ENCODE results near the gene SLIT3. TPM values are rescaled to one million over a fixed set of nuclear protein-coding genes. Genes with fewer than 3 reads are reported as not detected.

The SLIT3 gene
- total RNA-seq, 1 donor from 2014 or later = 56.6 TPM

DNA sequence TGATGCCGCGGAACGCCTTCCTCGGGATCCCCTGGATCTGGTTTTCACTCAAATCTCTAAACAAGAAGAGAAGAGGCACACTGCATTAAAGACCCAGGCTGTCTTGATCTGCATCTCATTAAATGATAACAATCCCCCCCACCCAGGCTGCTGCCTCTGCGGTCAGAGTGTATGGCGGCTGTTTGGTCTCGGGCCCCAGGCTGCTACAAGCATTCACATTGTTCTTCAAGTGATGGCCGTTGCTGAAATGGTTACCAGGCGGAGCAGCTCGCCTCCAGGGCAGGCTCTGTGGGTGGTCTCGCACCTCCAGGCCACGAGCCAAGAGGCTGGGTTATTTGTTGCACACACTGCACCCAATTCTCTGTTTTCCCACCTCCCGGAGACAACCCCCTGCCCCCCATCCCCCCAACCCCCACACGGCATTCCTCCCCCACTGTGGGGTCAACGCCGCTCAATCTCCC, 417.6 kb downstream of the SLIT3 start:
- Mint-ChIP-seq H3K27ac (peak overlapping the region; percentile 56), H3K36me3 (peaks cover 7% of the 10 kb centered on the region), H3K4me3 (peak overlapping the region; percentile 46), H3K4me1 (ENCODE audit: unreplicated experiment) (peaks cover 50% of the 10 kb centered on the region), H3K27me3 (peaks cover 36% of the 10 kb centered on the region), H3K9me3 (no peaks in the 10 kb centered on the region)
- DNase-seq (ENCODE audit: extremely low spot score, unreplicated experiment) = no peak
- TF ChIP-seq CTCF (conservative IDR thresholded peaks at IDR 0.05) = no peak

DNA sequence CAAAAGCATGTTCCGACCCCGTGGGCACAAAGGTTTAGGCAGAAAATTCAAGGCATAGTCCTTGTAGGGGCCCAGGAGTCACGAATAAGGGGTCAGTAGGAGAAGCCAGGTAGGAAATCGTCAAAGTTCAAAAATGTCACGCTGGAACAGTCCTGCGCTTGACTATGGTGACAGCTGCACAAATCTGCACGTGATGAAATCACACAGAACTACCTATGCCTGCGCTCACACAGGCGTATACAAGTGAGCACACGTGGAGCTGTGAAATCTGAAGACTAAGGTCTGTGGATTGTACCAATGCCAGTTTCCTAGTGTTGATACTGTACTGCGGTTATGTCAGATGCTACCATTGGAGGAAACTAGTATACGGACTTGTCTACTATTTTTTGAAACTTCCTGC, 418.7 kb downstream of the SLIT3 start:
- no peak overlapping the region for H3K27ac Mint-ChIP-seq
- H3K4me1 Mint-ChIP-seq (ENCODE audit: unreplicated experiment) = peaks cover 48% of the 10 kb centered on the region
- no peak for TF ChIP-seq CTCF (conservative IDR thresholded peaks at IDR 0.05)
- peak overlapping the region; percentile 37 for H3K4me3 Mint-ChIP-seq
- H3K9me3 Mint-ChIP-seq = no peaks in the 10 kb centered on the region
- peaks cover 36% of the 10 kb centered on the region for H3K27me3 Mint-ChIP-seq
- H3K36me3 Mint-ChIP-seq = peaks cover 7% of the 10 kb centered on the region
- no peak for DNase-seq (ENCODE audit: extremely low spot score, unreplicated experiment)

DNA sequence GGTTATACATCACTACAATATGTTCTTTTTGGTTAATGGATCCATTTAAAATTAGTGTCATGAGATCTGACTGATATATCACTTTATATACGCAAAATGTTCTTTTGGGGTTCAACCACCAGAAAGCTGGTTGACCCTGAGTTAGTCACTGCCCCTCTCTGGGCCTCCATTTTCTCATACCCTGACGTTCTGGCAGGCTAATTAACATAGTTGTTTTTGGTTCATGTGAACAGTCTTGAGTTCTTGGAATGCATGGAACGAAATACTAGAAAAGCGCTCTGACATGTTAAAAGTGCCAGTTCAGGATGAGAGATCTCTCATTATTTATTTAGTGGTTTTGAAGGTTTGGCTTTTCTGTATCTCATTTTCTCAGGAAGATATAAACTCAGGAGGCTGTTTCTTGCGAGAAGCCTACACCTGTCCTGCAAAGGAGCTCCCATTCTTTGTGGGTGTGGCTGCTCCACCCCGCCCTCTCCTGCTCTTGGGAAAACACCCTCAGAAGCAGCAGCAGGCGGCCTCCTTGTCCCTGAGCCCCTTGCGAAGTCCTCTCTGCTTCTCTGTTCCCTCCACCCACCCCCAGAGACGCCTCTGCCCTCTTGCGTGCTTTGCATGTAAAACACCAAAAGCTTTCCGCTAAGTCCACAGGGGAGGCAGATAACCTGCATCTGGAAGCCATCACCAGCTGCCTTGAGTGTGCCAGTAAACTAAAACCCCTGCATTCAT, 419.4 kb downstream of the SLIT3 start:
- no peak for DNase-seq (ENCODE audit: extremely low spot score, unreplicated experiment)
- Mint-ChIP-seq H3K9me3 (no peaks in the 10 kb centered on the region), H3K36me3 (peaks cover 7% of the 10 kb centered on the region)

GRCh38 chr5:168879929-168880328, 421.0 kb downstream of the SLIT3 start:
- H3K27me3 Mint-ChIP-seq = peaks cover 53% of the 10 kb centered on the region
- no peaks in the 10 kb centered on the region for H3K9me3 Mint-ChIP-seq
- H3K4me3 Mint-ChIP-seq = peak overlapping the region; percentile 26
- H3K27ac Mint-ChIP-seq = peak overlapping the region; percentile 11
- no peak for TF ChIP-seq CTCF (conservative IDR thresholded peaks at IDR 0.05)
- H3K36me3 Mint-ChIP-seq = peaks cover 7% of the 10 kb centered on the region
- no peak for DNase-seq (ENCODE audit: extremely low spot score, unreplicated experiment)
- H3K4me1 Mint-ChIP-seq (ENCODE audit: unreplicated experiment) = peaks cover 61% of the 10 kb centered on the region

More for the DNA sequence above, 419.4 kb downstream of the SLIT3 start:
- Mint-ChIP-seq H3K27me3 (peaks cover 40% of the 10 kb centered on the region), H3K27ac (no peak overlapping the region), H3K4me3 (peak overlapping the region; percentile 37), H3K4me1 (ENCODE audit: unreplicated experiment) (peaks cover 48% of the 10 kb centered on the region)
- peak; percentile 39 for TF ChIP-seq CTCF (conservative IDR thresholded peaks at IDR 0.05)

DNA sequence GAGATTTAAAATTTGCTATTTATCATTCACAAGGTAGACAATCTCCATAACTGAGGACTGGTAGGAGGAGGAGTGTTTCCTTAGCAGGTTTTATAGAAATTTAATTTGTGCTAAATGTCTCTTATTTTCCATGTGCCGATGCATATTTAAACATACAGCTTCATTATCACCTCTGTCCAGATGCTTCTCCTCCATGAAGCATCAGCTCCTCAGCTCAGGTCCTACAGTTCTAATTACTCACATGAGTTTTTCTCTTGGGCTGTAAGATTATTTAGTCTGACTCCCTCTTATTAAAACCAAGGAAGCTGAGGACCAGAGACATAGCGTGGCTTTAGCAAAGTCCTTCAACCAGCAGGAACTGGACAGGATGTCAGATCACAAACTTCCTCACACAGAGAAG, 421.6 kb downstream of the SLIT3 start:
- Mint-ChIP-seq H3K4me3 (no peak overlapping the region), H3K27me3 (peaks cover 59% of the 10 kb centered on the region), H3K36me3 (peaks cover 7% of the 10 kb centered on the region), H3K27ac (no peak overlapping the region), H3K9me3 (no peaks in the 10 kb centered on the region), H3K4me1 (ENCODE audit: unreplicated experiment) (peaks cover 66% of the 10 kb centered on the region)
- no peak for DNase-seq (ENCODE audit: extremely low spot score, unreplicated experiment)
- TF ChIP-seq CTCF (conservative IDR thresholded peaks at IDR 0.05) = no peak
